GM21367 (cell line): Measurements from ENCODE around the gene PYROXD2.
A peak's percentile ranks its signal among the peaks of the same experiment; 100 is the strongest.
"Not testable (repeated sequence)": the region's sequence is repeated elsewhere in the genome, so short reads cannot be mapped to it uniquely, and the experiment has no call there.

ENCODE experiments used
- ATAC-seq: cut with Tn5 transposase; IDR thresholded peaks from one replicate; pipeline ENCODE4 v1.9.1; 2021; ENCODE audit not compliant: unreplicated experiment

Gene PYROXD2

GRCh38 chr10:98370831-98371820 lies 43.9 kb downstream of the PYROXD2 start:
- ATAC-seq, result no peak

DNA sequence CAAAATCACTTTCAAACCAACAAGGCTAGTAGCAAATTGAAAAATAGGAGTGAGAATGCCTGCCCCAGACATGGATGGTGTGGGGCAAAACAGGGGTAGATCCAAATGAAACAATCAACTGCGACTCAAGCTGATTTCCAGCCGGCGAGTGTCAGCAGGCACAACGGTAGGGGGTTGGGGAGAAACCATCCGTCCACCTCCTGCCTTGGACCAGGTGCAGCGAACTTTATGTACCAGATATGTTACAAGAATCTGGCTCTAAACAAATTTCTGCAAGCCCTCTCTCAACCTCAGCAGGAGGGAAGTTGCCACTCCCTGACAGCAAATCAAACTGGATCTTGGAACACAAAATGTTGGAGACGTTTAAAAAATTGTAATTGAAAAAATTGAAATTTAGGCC lies 45.2 kb downstream of the PYROXD2 start:
- ATAC-seq, result no peak

- no peak for ATAC-seq
Observed at GRCh38 chr10:98368644-98369043, 46.3 kb downstream of the PYROXD2 start.

DNA sequence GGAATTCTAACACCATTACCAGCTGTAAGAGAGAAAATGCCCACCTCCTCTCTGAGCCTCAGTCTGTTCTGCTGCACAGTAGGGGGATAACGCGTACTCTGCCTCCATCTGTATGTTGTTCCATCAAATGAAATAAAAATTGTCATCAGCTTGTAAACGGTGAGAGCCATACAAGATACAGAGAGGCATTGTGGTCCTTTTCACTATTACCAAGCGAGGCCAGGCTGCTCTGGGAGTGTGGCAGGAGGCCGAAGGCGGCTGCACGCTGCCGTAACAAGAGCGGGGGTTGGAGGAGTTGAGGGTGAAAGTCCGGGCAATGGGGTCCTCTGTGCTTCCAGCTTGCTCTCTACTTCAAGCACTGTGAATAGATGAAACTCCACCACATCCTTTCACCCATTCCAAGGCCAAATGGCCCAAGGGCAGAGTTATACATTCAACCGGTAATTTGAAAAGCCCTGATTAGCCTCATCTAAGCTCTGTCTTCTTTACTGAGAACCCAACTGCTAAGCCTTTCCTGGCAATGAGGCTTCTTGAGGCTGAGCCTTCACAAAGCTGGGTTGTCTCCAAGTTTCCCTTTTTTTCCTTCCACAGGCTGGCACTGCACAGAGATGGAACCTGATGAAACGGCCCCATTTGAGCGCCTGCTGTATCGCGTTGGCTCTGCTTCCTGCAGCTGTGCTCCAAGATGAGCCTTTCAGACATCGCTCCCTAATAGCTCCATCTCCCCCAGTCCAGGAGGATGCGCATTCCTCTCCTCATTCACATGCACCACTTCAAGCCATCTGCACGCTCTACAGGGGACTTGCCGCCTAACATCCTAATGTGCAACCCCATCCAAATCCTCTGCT lies 47.2 kb downstream of the PYROXD2 start:
- no peak for ATAC-seq

GRCh38 chr10:98366062-98366530 lies 48.9 kb downstream of the PYROXD2 start:
- ATAC-seq, result no peak

DNA sequence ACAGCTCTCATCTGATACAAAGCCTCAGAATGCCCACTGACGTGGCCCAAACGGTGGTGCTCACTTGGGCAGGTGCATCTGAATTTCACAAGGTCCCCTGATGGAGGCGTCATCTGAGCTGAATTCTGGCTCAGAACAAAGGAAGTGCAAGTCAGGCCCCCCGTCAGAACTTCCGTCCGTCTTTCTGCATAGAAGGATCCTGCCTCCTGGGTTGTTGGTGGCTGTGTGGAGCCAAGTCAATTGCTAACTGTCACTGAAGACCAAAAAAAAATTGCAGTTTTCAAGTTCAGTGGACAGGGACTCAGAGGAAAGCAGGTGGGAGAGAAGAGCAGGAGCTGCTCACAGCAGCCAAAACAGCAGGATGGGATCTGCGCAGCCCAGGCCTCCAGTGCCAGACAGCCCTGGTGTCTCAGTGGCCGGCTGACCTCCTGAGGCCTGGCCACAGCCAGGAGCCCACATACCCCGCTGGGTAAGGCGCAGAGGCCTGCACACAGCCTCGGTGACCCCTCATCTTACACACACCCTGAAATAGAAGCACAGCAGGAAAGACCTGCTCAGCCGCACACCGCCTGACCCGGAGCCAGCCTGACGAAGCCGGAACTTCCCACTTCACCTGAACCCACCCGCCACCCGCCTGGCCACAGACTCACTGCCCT lies 49.4 kb downstream of the PYROXD2 start:
- no peak for ATAC-seq

DNA sequence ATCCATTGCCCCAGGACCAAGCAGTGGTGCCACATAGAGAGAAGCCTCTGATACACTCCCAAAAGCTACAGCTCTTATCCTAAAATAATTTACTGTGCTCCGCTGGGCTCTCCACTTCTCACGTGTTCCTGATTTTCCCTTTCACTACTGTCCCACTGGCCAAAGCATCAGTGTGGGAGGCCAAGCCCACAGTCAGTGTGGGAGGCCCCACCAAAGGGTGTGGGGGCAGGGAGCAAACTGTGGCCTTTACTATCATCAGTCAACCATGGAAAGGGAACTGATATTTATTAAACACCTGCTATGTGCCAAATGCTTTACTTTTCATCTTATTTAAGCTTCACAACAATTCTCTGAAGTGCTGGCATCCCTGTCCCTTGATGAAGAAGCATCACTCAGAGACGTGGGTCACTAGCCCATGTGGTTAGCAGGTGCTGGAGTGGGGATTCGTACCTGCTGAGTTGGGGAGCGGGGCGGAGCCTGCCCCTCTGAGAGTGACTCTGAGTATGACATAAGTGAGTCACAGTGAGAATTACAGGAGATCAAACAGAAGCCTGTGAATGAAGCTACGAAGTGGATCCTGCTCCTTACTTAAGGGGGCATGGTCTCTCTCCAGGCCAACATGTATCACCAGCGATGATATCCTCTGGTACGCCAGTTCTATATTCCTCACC lies 50.4 kb downstream of the PYROXD2 start:
- no peak for ATAC-seq

GRCh38 chr10:98363220-98363619 lies 51.8 kb downstream of the PYROXD2 start:
- no peak for ATAC-seq

DNA sequence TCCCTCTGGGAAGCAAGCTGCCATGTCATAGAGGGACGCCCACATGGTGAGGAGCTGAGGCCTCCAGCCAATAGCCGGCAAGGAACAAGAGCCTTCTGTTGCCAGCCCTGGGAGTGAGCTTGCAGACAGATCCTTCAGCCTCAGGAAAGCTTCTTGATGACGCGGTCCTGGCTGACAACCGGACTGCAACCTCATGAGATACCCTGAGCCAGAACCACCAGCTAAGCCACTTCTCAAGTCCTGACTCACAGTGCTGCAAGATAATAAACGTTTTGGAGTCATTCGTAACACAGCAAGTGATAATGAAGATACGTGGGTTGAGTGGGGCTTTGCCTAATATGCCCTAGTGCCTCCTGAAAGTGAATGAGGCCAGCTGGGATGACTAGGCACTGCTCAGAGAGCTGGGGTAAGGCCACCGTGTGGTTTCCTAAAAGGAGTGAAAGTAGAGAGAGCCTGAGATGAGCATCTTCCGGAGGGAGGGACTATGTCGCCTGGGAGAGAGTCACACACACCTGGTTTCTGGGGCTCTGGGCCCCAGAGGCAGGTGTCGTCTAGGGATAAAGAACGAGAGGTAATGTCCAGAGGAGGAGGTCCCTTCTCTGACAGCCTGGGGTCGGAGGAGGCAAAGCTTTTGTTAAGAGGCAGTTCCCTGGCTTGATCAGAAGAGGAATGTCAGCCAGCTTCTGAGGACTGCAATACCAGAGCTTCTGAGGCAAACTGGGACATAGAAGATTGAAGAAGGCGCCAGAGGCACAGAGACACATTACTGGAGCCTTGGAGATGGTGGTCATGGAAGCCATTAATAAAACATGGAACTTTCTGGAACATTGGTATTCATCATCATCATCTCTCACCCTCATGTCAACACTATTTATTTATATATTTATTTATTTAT lies 53.6 kb downstream of the PYROXD2 start:
- no peak for ATAC-seq

- no peak for ATAC-seq
Observed at GRCh38 chr10:98357194-98357822, 57.7 kb downstream of the PYROXD2 start.

DNA sequence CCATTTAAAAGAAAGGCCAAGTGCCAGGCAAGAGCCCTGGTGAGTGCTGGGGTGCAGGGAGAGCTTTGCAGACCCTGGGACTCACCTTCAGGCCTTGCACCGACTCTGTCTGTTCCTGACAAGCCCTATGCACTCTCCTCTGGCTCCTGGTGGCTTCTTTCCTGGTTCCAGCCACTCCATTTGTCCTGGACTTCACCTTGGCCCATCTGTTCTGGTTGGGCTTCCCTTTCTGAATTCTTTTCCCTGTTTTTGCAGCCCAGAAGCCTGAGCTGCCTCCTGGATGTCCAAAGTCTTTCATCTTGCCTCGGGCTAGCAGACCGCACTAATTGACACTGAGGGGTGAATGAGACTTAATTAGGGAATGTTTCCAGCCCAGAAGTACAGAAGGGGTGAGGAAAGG lies 60.5 kb downstream of the PYROXD2 start:
- no peak for ATAC-seq

DNA sequence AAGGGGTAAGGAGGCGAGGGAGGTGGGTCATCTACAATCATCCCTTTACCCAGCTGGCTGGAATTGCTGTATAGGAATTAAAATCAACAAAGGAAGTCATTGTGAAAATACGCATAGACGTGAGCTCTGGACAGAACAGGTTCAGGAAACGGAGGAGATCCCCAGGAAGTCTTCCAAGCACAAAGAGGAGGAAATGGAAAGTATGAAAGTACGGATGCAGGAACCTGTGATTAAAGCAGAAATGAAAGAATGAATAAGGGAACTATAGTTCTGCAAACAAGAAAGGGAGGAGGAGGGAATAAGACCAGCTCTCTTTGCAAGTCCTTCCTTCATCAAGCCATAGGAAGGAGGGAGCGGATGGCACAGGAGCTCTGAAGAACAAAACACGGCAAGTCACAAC lies 61.8 kb downstream of the PYROXD2 start:
- ATAC-seq, result no peak

- ATAC-seq, result no peak
Observed at GRCh38 chr10:98351831-98352402, 63.1 kb downstream of the PYROXD2 start.

- peak; percentile 47 for ATAC-seq
Observed at GRCh38 chr10:98349508-98349922, 65.5 kb downstream of the PYROXD2 start.

- ATAC-seq, result no peak
Observed at GRCh38 chr10:98346847-98347246, 68.1 kb downstream of the PYROXD2 start.

DNA sequence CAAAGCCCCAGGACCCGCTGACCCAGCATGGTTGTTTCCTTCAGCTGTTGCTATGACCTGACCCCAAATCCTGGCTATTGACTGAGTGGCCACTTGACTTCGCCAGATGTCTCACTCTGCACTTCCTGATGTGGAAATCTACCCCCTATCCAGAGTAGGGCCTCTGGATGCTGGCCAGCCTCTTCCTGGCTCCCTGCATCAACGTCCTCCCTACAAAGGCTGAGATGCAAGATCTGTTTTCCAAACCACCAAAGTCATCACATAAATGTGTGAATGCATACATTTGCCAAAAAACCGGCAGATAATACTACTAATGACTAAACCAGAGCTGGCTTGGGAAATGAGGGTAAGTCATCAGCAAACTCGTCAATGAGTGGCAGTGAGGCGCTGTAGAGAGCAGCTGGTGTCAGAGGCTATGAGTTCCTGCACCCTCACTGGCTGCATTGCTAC lies 70.4 kb downstream of the PYROXD2 start:
- ATAC-seq, result no peak

GRCh38 chr10:98341701-98342100 lies 73.3 kb downstream of the PYROXD2 start:
- ATAC-seq, result not testable (repeated sequence)

- ATAC-seq, result no peak
Observed at GRCh38 chr10:98340940-98341310, 74.1 kb downstream of the PYROXD2 start.
